PC-3 (cell line): ENCODE measurements around the gene DBP.

Experiments used
- CTCF ChIP-seq: fragments of 300-600 bp; sonication (generic); conservative IDR thresholded peaks from 2 replicates; pipeline ENCODE4 v1.5.1; 2017; ENCODE audit warnings: antibody characterized with exemption, low read depth, mild to moderate bottlenecking, low read length
- EZH2 ChIP-seq: fragments of 300-600 bp; sonication (generic); IDR thresholded peaks from one replicate; pipeline ENCODE4 v1.6.1; 2017; ENCODE audit warnings: antibody characterized with exemption, mild to moderate bottlenecking, low read length; ENCODE audit not compliant: unreplicated experiment
- EZH2phosphoT487 ChIP-seq: fragments of 300-600 bp; sonication (generic); IDR thresholded peaks from 2 replicates; pipeline ENCODE4 v1.6.1; 2018; ENCODE audit warnings: mild to moderate bottlenecking, antibody characterized with exemption, low read length, borderline replicate concordance

- TF ChIP-seq CTCF: no peak
- TF ChIP-seq EZH2: no peak
- no peak for TF ChIP-seq EZH2phosphoT487
Measured at GRCh38 chr19:48627865-48628314, 9.3 kb downstream of the DBP start.
